ENCODE measurements around the gene UBE2V1.
"Not testable (repeated sequence)": the region's sequence is repeated elsewhere in the genome, so short reads cannot be mapped to it uniquely, and the experiment has no call there.

UBE2V1 gene

DNA sequence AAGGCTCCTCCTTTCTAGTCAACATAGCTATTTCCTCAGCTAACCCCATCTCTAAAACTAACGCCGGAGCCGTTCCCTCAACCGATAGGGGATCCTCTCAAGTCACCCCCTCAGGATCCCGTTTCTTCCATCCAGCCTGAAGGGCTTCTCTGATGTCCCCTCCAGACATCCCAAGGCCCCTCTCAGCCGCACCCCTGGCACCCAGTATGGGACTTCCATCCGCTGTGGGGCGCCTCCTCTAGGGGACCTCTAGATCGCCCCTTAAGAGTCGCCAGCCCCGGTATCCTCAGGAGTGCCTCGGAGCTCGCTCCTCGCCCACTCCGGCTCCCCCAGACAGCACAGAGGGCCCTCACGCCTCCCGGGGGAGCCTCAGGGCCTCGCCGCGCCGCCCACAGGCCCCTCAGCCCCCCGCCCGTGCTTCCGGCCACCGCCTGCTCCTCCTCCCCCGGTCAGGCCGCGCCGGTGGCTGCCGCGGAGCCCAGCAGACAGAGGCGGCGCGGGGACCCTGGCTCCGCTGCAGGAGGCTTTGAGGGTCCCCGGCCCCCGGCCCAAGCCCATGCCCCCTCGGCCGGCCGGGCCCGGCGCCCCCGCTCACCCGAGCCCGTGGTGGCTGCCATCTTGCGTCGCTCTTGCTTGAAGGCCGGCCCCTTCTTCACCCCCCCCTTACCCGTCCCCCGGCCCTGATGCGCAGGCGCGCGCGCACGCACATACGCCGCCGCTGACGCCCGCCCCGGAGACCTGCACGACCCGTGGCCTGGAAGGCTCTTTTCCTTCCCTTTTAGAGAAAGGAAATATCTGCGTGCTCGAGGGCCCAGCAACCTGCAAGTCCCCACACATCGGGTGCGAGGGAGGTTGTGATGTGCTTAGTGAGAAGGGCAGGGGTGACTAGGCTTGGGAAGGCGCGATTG is at the start of gene UBE2V1:
Gene UBE2V1 (minus strand): TSS at position 639 of the 908 bp plus-strand sequence. CDS start 22 bp downstream, at position 617.
- DNase-seq: peak; percentile 51 to 93 (median 87)

DNA sequence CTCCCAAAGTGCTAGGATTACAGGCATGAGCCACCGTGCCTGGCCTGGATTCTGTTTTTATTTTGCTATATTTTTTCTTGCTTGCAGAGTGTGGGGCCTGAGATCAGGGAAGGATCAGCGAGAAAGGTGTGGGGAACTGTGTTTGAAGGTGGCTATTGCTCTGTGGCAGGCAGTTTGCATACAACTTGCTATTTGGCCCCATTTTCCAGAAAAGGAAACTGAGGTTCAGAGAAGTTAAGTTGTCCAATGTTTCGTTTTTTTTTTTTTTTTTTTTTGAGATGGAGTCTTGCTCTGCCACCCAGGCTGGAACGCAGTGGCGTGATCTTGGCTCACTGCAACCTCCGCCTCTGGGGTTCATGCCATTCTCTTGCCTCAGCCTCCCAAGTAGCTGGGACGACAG is 48.5 kb upstream of the UBE2V1 start:
- not testable (repeated sequence) for DNase-seq

GRCh38 chr20:50153500-50154377 is 40.8 kb upstream of the UBE2V1 start, which contains the start of gene PEDS1:
Gene PEDS1, minus strand, starts transcription at chr20:50153723. Its CDS starts 86 bp downstream, at chr20:50153637.
- peak in 13 of 14 donors; percentile 26 to 93 (median 77) for DNase-seq

GRCh38 chr20:50153153-50153499 is 40.2 kb upstream of the UBE2V1 start:
- peak in 1 of 14 donors; percentile 35 for DNase-seq

DNA sequence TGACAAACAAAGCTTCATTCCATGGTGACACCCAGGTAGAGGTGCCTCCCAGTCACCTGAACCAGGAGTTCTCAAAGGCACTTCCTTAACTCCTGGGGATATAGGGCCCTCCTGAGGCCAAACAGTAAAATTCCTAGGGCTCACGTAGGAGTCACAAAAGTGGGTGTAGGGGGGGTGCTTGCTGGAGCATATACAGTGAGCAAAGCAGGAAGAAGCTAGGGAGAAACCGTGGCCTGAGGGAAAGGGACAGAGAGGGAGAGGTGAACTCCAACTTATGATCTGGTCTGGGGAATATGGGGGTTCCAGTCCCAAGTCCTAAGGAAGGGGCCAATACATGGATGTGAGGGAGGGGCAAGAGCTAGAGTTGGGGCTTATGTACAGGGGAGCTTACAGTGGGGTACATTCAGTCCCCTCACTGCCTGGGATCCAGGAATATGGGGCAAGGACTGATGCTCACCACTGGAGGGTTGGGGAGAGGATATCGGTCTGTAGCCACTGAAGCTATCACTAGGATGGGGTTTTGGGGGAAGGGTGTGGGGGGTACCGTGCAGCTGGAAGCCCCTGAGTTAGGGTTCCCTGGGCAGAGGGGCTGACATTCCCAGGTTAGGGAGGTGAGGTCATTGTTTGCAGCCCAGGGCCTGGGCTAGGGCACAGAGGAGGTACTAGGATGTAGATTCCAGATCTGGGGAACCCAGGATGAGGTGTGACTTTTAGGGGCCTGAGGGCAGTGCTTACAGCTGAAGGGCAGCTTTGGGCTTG is 39.6 kb upstream of the UBE2V1 start:
- no peak for DNase-seq

DNA sequence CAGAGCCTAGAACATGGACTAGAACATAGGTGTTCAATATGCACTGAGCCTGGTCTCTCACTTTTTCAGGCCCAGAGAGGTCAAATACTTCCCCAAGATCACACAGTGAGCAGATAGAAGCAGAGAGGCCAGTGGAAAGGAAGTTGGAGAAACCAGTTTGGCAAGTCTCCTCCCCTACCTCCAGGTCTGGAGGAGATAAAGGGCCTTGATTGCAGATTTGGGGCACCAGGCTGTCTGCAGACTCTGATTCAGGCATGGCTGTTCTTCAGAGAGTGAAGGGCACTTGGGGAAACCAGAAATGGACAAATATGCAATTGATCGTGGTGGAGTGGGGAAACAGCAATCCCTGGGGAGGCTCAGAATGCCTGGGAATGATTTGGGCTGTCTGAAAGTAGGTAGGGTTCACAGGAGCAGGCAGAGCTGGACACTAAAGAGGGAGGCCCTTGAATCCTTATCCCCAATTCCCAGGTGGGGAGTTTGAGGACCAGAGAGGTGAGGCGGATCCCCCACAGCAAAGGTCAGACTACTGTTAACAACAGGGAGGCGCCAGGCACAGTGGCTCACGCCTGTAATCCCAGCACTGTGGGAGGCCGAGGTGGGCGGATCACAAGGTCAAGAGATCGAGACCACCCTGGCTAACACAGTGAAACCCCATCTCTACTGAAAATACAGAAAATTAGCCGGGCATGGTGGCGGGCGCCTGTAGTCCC is 38.2 kb upstream of the UBE2V1 start:
- DNase-seq: no peak

GRCh38 chr20:50149481-50150254 is 36.7 kb upstream of the UBE2V1 start:
- peak in 1 of 14 donors; percentile 19 for DNase-seq

GRCh38 chr20:50146732-50147662 is 34.0 kb upstream of the UBE2V1 start:
- DNase-seq: peak in 2 of 14 donors; percentile 2 to 25

GRCh38 chr20:50146214-50146613 is 33.3 kb upstream of the UBE2V1 start:
- DNase-seq: no peak

GRCh38 chr20:50145566-50145965 is 32.6 kb upstream of the UBE2V1 start:
- no peak for DNase-seq

DNA sequence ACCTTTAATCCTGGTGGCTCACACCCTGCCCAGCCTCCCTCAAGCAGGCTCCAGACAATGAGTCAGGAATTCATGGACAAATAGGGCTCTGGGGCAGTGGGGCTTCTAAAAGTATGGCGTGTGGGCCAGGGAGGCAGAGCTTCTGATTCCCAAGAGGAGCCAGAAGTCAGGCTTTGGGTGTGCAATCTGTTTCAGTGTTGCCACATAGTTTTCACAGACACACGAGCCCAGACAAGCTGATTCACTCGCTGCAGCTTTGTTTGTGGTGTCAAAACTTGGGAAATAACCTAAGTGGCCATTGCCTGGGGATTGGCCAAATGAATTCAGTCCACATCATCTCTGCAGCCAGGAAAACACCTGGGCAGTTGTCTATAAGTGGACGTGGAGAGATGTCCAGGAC is 31.4 kb upstream of the UBE2V1 start:
- no peak for DNase-seq

- no peak for DNase-seq
Measured at GRCh38 chr20:50142812-50143211, 29.9 kb upstream of the UBE2V1 start.

DNA sequence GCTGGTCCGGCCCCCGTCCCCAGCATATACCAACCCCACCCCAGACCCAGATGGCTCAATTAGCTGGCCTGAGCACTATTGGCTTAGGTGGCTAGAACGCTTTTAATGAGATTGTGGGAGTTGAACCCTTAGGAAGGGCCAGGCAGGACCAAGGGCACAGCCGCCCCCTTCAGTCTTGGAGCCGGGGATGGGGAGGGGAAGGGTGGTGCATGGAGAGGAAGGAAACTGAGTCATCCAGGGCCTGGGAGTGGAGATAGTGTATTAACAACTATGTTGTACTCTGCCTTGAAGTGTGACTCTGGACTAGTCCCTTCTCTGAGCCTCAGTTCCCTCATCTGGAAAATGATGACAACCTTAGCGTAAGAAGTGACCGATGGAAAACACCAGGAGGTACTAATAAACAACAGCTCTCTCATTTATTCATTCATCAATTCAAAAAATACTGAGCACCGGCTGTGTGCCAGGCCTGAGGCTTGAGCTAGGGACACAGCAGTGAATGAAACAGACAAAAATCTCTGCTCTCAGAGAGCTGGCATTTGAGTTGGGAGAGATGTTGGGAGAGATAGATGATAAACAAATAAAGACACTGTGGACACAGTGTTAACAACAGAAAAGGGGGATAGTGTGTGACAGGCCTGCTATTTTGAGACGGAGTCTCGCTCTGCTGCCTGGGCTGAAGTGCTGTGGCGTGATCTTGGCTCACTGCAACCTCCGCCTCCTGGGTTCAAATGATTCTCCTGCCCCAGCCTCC is 29.0 kb upstream of the UBE2V1 start:
- DNase-seq: no peak

DNA sequence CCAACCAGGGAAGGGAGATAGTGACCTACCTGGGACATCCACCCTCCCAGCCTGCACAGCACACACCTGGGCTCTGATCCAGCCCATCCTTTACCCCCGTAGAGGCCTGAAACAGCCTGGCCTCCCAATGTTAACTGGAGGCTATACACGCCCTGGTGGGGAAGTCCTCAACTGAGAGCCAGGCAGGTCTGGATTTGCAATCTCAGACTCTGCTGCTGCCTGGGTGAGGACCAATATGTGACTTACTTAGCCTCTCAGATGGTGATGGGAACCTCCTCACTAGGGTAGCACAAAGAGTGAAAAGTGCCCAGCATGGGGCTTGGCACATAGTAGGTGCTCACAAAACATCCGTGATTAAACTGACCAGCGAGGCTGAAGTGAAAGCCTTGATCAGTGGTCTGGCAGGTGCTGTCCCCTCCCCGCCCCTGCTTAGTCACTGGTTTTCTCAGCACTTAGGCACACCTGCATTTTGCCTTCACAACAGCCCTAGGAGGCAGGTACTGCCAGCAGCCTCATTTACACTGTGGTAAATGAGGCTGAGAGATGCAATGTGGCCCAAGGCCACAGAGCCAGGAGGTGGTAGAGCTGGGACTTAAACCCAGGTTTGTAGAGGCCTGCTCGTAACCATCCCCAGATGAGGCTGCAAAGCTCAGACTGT is 28.2 kb upstream of the UBE2V1 start:
- no peak for DNase-seq

DNA sequence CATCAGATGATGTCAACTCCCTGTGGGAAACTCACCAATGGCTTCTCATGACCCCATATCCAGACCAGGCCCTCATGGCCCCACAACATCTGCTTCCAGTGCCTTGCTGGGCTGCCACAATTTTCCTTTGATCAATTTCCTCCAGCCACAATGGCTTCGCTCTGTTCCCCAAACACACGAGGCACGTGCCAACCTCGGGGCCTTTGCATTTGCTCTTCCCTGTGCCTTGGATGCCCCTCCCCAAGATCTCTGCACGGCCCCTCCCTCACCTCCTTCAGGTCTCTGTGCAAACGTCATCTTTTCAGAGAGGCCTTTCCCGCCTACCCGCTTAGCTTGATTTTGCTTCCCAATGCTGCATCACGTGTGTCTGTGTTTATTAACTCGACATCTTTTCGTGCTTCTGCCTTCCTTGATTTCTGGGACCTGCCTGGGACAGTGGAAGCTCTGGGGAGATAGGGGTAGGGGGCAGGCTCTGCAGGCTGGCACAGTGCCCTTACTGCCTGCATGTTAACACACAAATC is 27.4 kb upstream of the UBE2V1 start:
- DNase-seq: no peak

DNA sequence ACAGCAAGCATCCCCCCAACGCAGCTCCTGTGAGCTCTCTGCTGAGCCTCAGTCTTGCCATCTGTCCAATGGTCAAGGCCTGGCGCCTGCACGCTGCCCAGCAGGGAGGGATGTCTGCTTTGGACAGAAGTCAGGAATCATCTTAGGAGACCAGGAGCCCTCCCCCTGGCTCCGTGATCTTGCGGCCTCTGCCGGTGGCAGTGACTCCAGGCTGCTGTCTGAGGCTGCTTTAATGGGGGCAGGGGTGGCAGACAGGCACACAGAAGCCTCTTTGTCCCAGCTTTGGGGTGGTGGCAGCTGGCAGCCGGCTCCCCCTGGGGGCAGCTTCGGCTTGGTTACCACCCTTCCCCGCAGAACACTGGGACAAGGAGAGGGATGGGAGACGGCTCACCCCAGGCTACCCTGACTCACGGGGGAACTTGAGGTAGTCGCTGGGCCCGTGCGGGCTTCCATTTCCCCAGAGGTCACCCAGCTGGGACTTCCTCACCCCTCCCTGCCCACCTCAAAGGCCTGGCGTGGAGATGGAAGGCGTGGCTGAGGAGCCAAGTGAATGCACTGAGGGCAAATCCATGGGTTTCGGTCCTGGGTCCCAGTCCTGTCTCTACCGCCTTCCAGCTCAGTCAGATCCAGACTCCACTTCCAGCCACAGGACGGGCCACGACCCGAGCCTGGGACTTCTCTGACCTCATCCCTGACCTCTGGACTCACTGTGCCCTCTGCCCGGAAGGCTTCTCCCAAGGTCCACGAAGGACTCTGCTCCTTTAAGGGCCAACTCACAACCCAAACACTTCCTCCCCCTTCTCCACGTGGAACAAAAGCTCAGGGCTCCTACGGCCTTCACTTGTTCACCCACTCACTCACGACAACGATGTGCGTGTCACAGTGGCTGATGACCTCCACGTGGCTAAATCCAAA is 25.8 kb upstream of the UBE2V1 start:
- DNase-seq: peak in 13 of 14 donors; percentile 20 to 87 (median 68)

DNA sequence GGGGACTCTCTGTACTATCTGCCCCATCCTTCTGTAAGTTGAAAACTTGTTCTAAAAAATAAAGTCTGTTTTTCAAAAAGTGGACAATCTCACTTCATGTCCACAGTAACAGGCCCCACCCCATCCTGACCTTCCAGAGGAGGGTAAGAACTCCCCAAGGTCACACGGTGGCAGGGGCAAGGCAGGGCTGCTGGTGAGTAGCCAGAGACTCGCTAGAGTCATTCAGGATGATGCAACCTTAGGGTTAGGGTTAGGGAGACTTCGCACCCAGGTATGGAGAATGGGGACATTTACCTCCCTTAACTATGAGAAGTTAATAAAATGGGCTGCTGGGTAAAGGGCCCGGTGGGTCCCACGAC is 25.1 kb upstream of the UBE2V1 start:
- no peak for DNase-seq

Data from C1 segment of cervical spinal cord (tissue), 14 donors.